ENCODE data around the gene ARHGAP15.

Gene ARHGAP15

GRCh38 chr2:143468341-143468888 lies 339.2 kb downstream of the ARHGAP15 start:
- TF ChIP-seq, protein P1, sequence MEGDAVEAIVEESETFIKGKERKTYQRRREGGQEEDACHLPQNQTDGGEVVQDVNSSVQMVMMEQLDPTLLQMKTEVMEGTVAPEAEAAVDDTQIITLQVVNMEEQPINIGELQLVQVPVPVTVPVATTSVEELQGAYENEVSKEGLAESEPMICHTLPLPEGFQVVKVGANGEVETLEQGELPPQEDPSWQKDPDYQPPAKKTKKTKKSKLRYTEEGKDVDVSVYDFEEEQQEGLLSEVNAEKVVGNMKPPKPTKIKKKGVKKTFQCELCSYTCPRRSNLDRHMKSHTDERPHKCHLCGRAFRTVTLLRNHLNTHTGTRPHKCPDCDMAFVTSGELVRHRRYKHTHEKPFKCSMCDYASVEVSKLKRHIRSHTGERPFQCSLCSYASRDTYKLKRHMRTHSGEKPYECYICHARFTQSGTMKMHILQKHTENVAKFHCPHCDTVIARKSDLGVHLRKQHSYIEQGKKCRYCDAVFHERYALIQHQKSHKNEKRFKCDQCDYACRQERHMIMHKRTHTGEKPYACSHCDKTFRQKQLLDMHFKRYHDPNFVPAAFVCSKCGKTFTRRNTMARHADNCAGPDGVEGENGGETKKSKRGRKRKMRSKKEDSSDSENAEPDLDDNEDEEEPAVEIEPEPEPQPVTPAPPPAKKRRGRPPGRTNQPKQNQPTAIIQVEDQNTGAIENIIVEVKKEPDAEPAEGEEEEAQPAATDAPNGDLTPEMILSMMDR (IDR thresholded peaks at IDR 0.05; ENCODE audit: low read depth, low read length), result no peak
- no peak for DNase-seq (ENCODE audit: low read depth in 2 of 2)
- H3K4me3 ChIP-seq (replicated peaks in 1 of 2; ENCODE audit: low read depth in 2 of 2, low read length in 2 of 2), result no peak overlapping the region

DNA sequence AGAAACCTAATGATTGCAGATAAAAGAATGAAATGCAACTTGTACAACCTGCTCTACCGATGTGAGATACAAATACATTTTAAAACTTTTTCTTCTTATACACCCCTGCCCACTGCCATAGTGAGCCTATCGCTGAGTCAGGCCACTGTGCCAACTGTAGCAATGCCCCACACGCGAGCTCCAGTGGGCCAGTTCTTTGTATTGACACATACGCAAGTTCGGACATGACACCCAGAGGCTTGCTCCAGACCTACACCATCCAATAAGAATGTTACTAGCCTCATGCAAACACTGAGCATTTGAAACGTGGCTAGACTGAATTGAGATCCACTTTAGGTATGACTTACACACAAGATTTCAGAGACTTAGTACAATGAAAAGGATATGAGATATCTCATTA lies 340.1 kb downstream of the ARHGAP15 start:
- TF ChIP-seq, protein P1 (IDR thresholded peaks at IDR 0.05; ENCODE audit: low read depth, low read length), result no peak
- no peak overlapping the region for H3K4me3 ChIP-seq (replicated peaks in 1 of 2; ENCODE audit: low read depth in 2 of 2, low read length in 2 of 2)
- DNase-seq (ENCODE audit: low read depth in 2 of 2), result no peak

- no peak for DNase-seq (ENCODE audit: low read depth in 2 of 2)
- TF ChIP-seq, protein P1 (IDR thresholded peaks at IDR 0.05; ENCODE audit: low read depth, low read length), result no peak
- no peak overlapping the region for H3K4me3 ChIP-seq (replicated peaks in 1 of 2; ENCODE audit: low read depth in 2 of 2, low read length in 2 of 2)
Measured at GRCh38 chr2:143471550-143471949, 342.3 kb downstream of the ARHGAP15 start.

GRCh38 chr2:143473216-143473615 lies 344.0 kb downstream of the ARHGAP15 start:
- DNase-seq (ENCODE audit: low read depth in 2 of 2), result peak; percentile 68 to 74
- no peak overlapping the region for H3K4me3 ChIP-seq (replicated peaks in 1 of 2; ENCODE audit: low read depth in 2 of 2, low read length in 2 of 2)
- TF ChIP-seq, protein P1 (IDR thresholded peaks at IDR 0.05; ENCODE audit: low read depth, low read length), result no peak

DNA sequence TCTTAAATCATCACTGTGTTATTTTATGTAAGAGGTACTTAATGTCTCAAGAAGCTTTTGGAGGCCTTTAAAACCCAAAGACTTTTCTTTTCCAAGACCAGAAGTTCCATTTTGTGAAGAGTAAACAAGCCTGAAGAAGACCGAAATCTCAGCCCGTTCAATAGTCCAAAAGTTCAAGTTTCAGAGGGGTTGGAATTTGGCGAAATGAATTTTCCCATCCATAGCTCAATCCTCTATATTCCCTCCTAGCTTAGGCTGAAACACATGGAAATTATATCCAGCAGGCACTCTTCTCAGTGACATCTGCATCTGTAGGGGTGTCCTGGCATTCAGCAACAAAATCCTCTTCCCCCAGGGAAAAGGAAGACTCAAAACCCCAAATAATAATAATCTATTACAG lies 344.6 kb downstream of the ARHGAP15 start:
- no peak for DNase-seq (ENCODE audit: low read depth in 2 of 2)
- no peak overlapping the region for H3K4me3 ChIP-seq (replicated peaks in 1 of 2; ENCODE audit: low read depth in 2 of 2, low read length in 2 of 2)
- TF ChIP-seq, protein P1 (IDR thresholded peaks at IDR 0.05; ENCODE audit: low read depth, low read length), result no peak

DNA sequence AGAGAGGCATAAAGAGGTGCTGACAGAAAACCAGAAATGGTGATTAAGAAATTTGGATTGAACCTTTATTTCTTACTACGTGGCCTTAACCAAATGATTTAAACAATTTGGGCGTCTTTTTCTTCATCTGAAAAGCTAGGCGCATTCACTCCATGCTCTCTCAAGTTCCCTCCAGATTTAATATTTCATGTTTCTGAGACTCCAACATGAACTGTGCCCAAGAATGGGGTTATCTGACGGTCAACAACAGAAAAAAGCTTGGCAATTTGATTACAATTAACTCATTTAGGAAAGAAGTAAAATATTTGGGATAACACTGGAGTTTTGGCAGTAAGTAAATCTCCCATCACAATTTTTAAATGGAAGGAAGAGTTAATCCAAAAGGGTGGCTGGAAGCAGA lies 345.4 kb downstream of the ARHGAP15 start:
- TF ChIP-seq, protein P1 (IDR thresholded peaks at IDR 0.05; ENCODE audit: low read depth, low read length), result no peak
- DNase-seq (ENCODE audit: low read depth in 2 of 2), result no peak
- no peak overlapping the region for H3K4me3 ChIP-seq (replicated peaks in 1 of 2; ENCODE audit: low read depth in 2 of 2, low read length in 2 of 2)

Data from cardiac fibroblast (primary cell).